Neural cell (in vitro differentiated cells): ENCODE results near the gene UBE3D.

Experiments
- EP300 ChIP-seq: fragments of 450-650 bp; conservative IDR thresholded peaks from 2 replicates; pipeline ENCODE4 v1.6.1; 2014; ENCODE audit warnings: antibody characterized with exemption, mild to moderate bottlenecking, moderate library complexity; ENCODE audit not compliant: poor library complexity, severe bottlenecking
- EZH2 ChIP-seq: fragments of 200-600, 300-800 bp; shearing (Covaris generic), sonication (generic); IDR thresholded peaks from 2 replicates; pipeline ENCODE4 v1.6.1; 2014; ENCODE audit warnings: antibody characterized with exemption, low read length, borderline replicate concordance, mild to moderate bottlenecking; ENCODE audit not compliant: insufficient read depth, poor library complexity, severe bottlenecking
- MXI1 ChIP-seq: fragments of 450-650 bp; conservative IDR thresholded peaks from 2 replicates; pipeline ENCODE4 v1.6.1; 2014; ENCODE audit warnings: antibody characterized with exemption, mild to moderate bottlenecking; ENCODE audit not compliant: poor library complexity, severe bottlenecking
- POLR2AphosphoS5 ChIP-seq: IDR thresholded peaks from 2 replicates; pipeline ENCODE4 v1.6.1; 2012
- RAD21 ChIP-seq: fragments of 450-650 bp; conservative IDR thresholded peaks from 2 replicates; pipeline ENCODE4 v1.6.1; 2014; ENCODE audit warnings: antibody characterized with exemption, mild to moderate bottlenecking, moderate library complexity
- TAF1 ChIP-seq: IDR thresholded peaks from 2 replicates; pipeline ENCODE4 v1.6.1; 2012; ENCODE audit warnings: low read depth
- TF ChIP-seq, protein P1 (sequence below): fragments of 450-650 bp; IDR thresholded peaks from 2 replicates; pipeline ENCODE4 v1.5.1; 2014; ENCODE audit warnings: antibody characterized with exemption, mild to moderate bottlenecking, moderate library complexity; ENCODE audit not compliant: poor library complexity, severe bottlenecking
- TF ChIP-seq, protein P2 (sequence below): IDR thresholded peaks from 2 replicates; pipeline ENCODE4 v1.6.1; 2012; ENCODE audit warnings: borderline replicate concordance

DNA sequence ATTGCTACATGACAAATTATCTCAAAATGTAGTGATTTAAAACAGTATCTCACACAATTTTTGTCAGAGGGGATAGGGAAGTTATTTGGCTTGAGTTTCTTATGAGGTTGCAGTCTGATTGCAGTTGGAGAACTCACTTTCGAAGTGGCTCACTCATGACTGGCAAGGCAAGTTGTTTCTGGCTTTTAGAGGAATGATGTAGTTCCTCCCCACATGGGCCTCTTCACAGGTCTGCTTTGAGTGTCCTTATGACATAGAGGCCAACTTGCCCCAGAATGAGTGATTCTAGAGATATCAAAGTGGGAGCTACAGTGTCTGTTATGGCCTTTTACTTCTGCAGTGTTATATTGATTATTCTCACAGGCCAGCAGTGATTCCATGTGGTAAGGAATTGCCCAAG lies 8.0 kb upstream of the UBE3D start:
- TF ChIP-seq, protein P1, sequence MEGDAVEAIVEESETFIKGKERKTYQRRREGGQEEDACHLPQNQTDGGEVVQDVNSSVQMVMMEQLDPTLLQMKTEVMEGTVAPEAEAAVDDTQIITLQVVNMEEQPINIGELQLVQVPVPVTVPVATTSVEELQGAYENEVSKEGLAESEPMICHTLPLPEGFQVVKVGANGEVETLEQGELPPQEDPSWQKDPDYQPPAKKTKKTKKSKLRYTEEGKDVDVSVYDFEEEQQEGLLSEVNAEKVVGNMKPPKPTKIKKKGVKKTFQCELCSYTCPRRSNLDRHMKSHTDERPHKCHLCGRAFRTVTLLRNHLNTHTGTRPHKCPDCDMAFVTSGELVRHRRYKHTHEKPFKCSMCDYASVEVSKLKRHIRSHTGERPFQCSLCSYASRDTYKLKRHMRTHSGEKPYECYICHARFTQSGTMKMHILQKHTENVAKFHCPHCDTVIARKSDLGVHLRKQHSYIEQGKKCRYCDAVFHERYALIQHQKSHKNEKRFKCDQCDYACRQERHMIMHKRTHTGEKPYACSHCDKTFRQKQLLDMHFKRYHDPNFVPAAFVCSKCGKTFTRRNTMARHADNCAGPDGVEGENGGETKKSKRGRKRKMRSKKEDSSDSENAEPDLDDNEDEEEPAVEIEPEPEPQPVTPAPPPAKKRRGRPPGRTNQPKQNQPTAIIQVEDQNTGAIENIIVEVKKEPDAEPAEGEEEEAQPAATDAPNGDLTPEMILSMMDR = no peak
- no peak for TF ChIP-seq EZH2
- TF ChIP-seq POLR2AphosphoS5 = no peak
- TF ChIP-seq, protein P2, sequence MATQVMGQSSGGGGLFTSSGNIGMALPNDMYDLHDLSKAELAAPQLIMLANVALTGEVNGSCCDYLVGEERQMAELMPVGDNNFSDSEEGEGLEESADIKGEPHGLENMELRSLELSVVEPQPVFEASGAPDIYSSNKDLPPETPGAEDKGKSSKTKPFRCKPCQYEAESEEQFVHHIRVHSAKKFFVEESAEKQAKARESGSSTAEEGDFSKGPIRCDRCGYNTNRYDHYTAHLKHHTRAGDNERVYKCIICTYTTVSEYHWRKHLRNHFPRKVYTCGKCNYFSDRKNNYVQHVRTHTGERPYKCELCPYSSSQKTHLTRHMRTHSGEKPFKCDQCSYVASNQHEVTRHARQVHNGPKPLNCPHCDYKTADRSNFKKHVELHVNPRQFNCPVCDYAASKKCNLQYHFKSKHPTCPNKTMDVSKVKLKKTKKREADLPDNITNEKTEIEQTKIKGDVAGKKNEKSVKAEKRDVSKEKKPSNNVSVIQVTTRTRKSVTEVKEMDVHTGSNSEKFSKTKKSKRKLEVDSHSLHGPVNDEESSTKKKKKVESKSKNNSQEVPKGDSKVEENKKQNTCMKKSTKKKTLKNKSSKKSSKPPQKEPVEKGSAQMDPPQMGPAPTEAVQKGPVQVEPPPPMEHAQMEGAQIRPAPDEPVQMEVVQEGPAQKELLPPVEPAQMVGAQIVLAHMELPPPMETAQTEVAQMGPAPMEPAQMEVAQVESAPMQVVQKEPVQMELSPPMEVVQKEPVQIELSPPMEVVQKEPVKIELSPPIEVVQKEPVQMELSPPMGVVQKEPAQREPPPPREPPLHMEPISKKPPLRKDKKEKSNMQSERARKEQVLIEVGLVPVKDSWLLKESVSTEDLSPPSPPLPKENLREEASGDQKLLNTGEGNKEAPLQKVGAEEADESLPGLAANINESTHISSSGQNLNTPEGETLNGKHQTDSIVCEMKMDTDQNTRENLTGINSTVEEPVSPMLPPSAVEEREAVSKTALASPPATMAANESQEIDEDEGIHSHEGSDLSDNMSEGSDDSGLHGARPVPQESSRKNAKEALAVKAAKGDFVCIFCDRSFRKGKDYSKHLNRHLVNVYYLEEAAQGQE = no peak
- TF ChIP-seq RAD21 = no peak
- TF ChIP-seq EP300 = no peak
- TF ChIP-seq MXI1 = no peak
- no peak for TF ChIP-seq TAF1
